MM.1S (cell line): ENCODE data around the gene RAB31.

ENCODE experiments used
- DNase-seq: peaks from one replicate; pipeline ENCODE4 v3.0.0-alpha.2; 2015
- H2AFZ ChIP-seq: fragments of 300-600 bp; sonication (generic); 2 replicates; pipeline ENCODE4 v1.6.0; 2016; ENCODE audit warnings: antibody characterized with exemption, low read length
- H3F3A ChIP-seq: fragments of 300-600 bp; sonication (generic); 2 replicates; pipeline ENCODE4 v1.6.1; 2016; ENCODE audit warnings: mild to moderate bottlenecking, antibody characterized with exemption, low read length, moderate library complexity, mixed read lengths; ENCODE audit not compliant: insufficient read depth
- H3K27ac ChIP-seq: fragments of 300-600 bp; sonication (generic); 2 replicates; pipeline ENCODE4 v1.5.1; 2016; ENCODE audit warnings: mild to moderate bottlenecking, low read length
- H3K27me3 ChIP-seq: fragments of 300-600 bp; sonication (generic); replicated peaks from 2 replicates; pipeline ENCODE4 v1.6.0; 2016; ENCODE audit warnings: low read length; ENCODE audit not compliant: insufficient read depth
- H3K36me3 ChIP-seq: fragments of 300-600 bp; sonication (generic); replicated peaks from 2 replicates; pipeline ENCODE4 v1.6.1; 2016; ENCODE audit warnings: mild to moderate bottlenecking, low read length, mixed read lengths; ENCODE audit not compliant: insufficient read depth
- H3K4me1 ChIP-seq: fragments of 300-600 bp; sonication (generic); 2 replicates; pipeline ENCODE4 v1.6.1; 2016; ENCODE audit warnings: low read length, mixed read lengths
- H3K4me2 ChIP-seq: fragments of 300-600 bp; sonication (generic); 2 replicates; pipeline ENCODE4 v1.6.0; 2016; ENCODE audit warnings: low read depth, low read length
- H3K4me3 ChIP-seq: fragments of 300-600 bp; sonication (generic); 2 replicates; pipeline ENCODE4 v1.5.1; 2016; ENCODE audit warnings: low read length, mixed read lengths
- H3K79me2 ChIP-seq: fragments of 300-600 bp; sonication (generic); 2 replicates; pipeline ENCODE4 v1.6.1; 2016; ENCODE audit warnings: mixed run types, low read length, mixed read lengths
- H3K9ac ChIP-seq: fragments of 300-600 bp; sonication (generic); 2 replicates; pipeline ENCODE4 v1.6.1; 2016; ENCODE audit warnings: low read length, mixed read lengths
- H3K9me2 ChIP-seq: fragments of 300-600 bp; sonication (generic); replicated peaks from 2 replicates; pipeline ENCODE4 v1.6.1; 2016; ENCODE audit warnings: mild to moderate bottlenecking, low read length, mixed read lengths; ENCODE audit not compliant: insufficient read depth
- H3K9me3 ChIP-seq: fragments of 300-600 bp; sonication (generic); replicated peaks from 2 replicates; pipeline ENCODE4 v1.6.1; 2016; ENCODE audit warnings: mild to moderate bottlenecking, low read length, mixed read lengths; ENCODE audit not compliant: insufficient read depth
- H4K20me1 ChIP-seq: fragments of 300-600 bp; sonication (generic); 2 replicates; pipeline ENCODE4 v1.6.1; 2016; ENCODE audit warnings: mild to moderate bottlenecking, low read length, moderate library complexity, mixed read lengths; ENCODE audit not compliant: insufficient read depth
- EZH2 ChIP-seq: fragments of 300-600 bp; sonication (generic); optimal IDR thresholded peaks from 2 replicates; pipeline ENCODE3; 2017; ENCODE audit warnings: low read depth, mild to moderate bottlenecking, antibody characterized with exemption, low read length, mixed read lengths
- EZH2phosphoT487 ChIP-seq: fragments of 300-600 bp; sonication (generic); IDR thresholded peaks from 2 replicates; pipeline ENCODE4 v1.6.1; 2018; ENCODE audit warnings: antibody characterized with exemption, low read length
- TF ChIP-seq, protein P1 (sequence below): fragments of 300-600 bp; sonication (generic); IDR thresholded peaks from 2 replicates; pipeline ENCODE4 v1.5.1; 2016; ENCODE audit warnings: antibody characterized with exemption, low read length, mixed read lengths

RAB31 gene

DNA sequence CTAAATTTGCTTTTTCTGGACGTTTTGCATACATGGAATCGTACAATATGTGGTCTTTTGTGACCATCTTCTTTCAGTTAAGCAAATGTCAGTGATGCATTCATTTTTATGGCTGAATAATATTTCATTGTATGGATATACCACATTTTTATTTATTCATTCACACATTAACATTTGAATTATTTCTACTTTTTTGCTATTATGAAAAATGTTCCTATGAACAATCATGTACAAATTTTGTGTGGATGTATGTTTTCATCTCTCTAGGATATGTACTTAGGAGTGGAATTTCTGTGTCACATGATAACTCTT, 110.3 kb downstream of the RAB31 start:
- no peaks in the 10 kb centered on the region for H3K36me3 ChIP-seq
- H3K27ac ChIP-seq: no peak overlapping the region
- no peaks in the 10 kb centered on the region for H3K79me2 ChIP-seq
- H3K9me2 ChIP-seq: no peaks in the 10 kb centered on the region
- no peak overlapping the region for H3K9ac ChIP-seq
- H2AFZ ChIP-seq: no peak overlapping the region
- no peaks in the 10 kb centered on the region for H4K20me1 ChIP-seq
- no peak overlapping the region for H3K4me2 ChIP-seq
- H3K27me3 ChIP-seq: no peaks in the 10 kb centered on the region
- H3K4me3 ChIP-seq: no peak overlapping the region
- no peaks in the 10 kb centered on the region for H3K4me1 ChIP-seq
- DNase-seq: no peak
- H3F3A ChIP-seq: no peaks in the 10 kb centered on the region
- TF ChIP-seq, protein P1, sequence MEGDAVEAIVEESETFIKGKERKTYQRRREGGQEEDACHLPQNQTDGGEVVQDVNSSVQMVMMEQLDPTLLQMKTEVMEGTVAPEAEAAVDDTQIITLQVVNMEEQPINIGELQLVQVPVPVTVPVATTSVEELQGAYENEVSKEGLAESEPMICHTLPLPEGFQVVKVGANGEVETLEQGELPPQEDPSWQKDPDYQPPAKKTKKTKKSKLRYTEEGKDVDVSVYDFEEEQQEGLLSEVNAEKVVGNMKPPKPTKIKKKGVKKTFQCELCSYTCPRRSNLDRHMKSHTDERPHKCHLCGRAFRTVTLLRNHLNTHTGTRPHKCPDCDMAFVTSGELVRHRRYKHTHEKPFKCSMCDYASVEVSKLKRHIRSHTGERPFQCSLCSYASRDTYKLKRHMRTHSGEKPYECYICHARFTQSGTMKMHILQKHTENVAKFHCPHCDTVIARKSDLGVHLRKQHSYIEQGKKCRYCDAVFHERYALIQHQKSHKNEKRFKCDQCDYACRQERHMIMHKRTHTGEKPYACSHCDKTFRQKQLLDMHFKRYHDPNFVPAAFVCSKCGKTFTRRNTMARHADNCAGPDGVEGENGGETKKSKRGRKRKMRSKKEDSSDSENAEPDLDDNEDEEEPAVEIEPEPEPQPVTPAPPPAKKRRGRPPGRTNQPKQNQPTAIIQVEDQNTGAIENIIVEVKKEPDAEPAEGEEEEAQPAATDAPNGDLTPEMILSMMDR: no peak
- no peak for TF ChIP-seq EZH2
- H3K9me3 ChIP-seq: no peaks in the 10 kb centered on the region

DNA sequence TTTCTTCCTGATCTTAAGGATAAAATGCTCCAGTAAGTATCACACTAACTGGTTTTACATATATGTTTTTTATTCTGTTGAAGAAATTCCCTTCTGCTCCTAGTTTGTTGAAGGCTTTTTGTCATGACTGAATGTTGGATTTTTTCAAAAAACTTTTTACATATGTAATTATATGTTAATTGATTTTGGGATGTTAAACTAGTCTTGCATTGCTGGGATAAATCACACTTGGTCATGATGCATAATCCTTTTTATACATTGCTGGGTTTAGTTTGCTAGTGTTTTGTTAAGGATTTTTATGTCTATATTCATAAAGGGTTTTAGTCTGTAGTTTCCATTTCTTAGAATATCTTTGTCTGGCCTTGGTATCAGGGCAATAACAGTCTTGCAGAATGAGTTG, 112.0 kb downstream of the RAB31 start:
- no peaks in the 10 kb centered on the region for H3F3A ChIP-seq
- H3K27ac ChIP-seq: no peak overlapping the region
- H3K27me3 ChIP-seq: no peaks in the 10 kb centered on the region
- no peak for DNase-seq
- no peaks in the 10 kb centered on the region for H4K20me1 ChIP-seq
- no peaks in the 10 kb centered on the region for H3K9me2 ChIP-seq
- H3K4me3 ChIP-seq: no peak overlapping the region
- no peaks in the 10 kb centered on the region for H3K36me3 ChIP-seq
- no peak overlapping the region for H3K4me2 ChIP-seq
- no peaks in the 10 kb centered on the region for H3K4me1 ChIP-seq
- H3K79me2 ChIP-seq: no peaks in the 10 kb centered on the region
- TF ChIP-seq EZH2phosphoT487 (no peak), EZH2 (no peak)
- TF ChIP-seq, protein P1: no peak
- H3K9ac ChIP-seq: no peak overlapping the region
- no peak overlapping the region for H2AFZ ChIP-seq
- H3K9me3 ChIP-seq: no peaks in the 10 kb centered on the region

DNA sequence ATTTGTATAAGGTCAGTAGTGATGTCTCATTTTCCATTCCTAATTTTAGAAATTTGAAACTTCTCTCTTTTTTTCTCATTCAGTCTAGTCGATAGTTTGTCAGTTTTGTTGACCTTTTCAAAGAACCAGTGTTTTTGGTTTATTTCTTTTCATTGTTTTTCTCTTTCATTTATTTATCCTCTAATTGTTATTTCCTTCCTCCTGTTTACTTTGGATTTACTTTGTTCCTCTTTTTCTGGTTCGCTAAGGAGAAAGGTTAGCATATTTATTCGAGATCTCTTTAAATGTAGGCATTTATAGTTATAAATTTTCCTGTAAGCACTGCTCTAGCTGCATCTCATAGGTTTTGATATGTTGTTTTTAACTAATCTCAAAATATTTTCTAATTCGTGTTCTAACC, 112.6 kb downstream of the RAB31 start:
- Histone ChIP-seq H3K27me3 (no peaks in the 10 kb centered on the region), H3K4me2 (no peak overlapping the region), H3K9me3 (no peaks in the 10 kb centered on the region), H2AFZ (no peak overlapping the region), H3K9ac (no peak overlapping the region), H3K27ac (no peak overlapping the region), H3K79me2 (no peaks in the 10 kb centered on the region), H3F3A (no peaks in the 10 kb centered on the region), H3K9me2 (no peaks in the 10 kb centered on the region), H3K4me1 (no peaks in the 10 kb centered on the region), H3K4me3 (no peak overlapping the region), H4K20me1 (no peaks in the 10 kb centered on the region), H3K36me3 (no peaks in the 10 kb centered on the region)
- TF ChIP-seq, protein P1: no peak
- no peak for DNase-seq

DNA sequence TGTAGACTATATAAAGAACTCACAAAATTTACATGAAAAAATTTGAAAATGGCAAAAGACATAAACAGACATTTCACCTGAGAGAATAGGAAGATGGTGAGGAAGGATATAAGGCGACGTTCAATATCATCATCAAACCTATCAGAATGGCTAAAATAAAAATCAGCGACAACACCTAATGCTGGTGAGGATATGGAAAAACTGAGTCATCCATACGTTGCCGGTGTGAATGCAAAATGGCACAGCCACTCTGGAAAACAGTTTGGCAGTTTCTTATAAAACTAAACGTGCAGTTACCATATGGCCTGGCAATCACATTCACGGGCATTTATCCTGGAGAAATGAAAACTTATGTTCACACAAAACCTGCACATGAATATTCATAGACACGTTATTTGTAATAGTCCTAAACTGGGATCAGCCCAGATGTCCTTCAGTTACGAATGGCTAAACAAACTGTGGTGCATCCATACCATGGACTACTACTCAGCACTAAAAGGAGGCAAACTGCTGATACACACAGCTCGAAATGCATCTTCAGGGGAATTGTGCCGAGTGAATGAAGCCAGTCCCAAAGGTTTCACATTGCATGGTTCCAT, 114.6 kb downstream of the RAB31 start:
- no peaks in the 10 kb centered on the region for H3K27me3 ChIP-seq
- no peak overlapping the region for H3K27ac ChIP-seq
- no peak overlapping the region for H2AFZ ChIP-seq
- no peaks in the 10 kb centered on the region for H3F3A ChIP-seq
- H3K4me1 ChIP-seq: no peaks in the 10 kb centered on the region
- H3K4me2 ChIP-seq: no peak overlapping the region
- no peaks in the 10 kb centered on the region for H3K9me3 ChIP-seq
- H3K36me3 ChIP-seq: no peaks in the 10 kb centered on the region
- DNase-seq: no peak
- no peaks in the 10 kb centered on the region for H3K9me2 ChIP-seq
- H4K20me1 ChIP-seq: no peaks in the 10 kb centered on the region
- H3K79me2 ChIP-seq: no peaks in the 10 kb centered on the region
- no peak overlapping the region for H3K9ac ChIP-seq
- no peak overlapping the region for H3K4me3 ChIP-seq
- TF ChIP-seq, protein P1: no peak
- no peak for TF ChIP-seq EZH2phosphoT487
- TF ChIP-seq EZH2: no peak
